Breast epithelium (tissue), 3 donors: Measurements from ENCODE around the gene MAP3K12.

ENCODE experiments used
- POLR2A ChIP-seq: fragments of 450-650 bp; IDR thresholded peaks from one replicate; pipeline ENCODE4 v1.6.1; 2016; ENCODE audit warnings: antibody characterized with exemption, mild to moderate bottlenecking, moderate library complexity
- POLR2AphosphoS5 ChIP-seq, 3 donors: sonication (generic); formaldehyde crosslinking; IDR thresholded peaks; one replicate each; pipeline ENCODE4 v1.6.1; 2017; ENCODE audit warnings: antibody characterized with exemption in 3 of 3
- TF ChIP-seq, protein P1 (sequence below), 3 donors: fragments of 450-650 bp; IDR thresholded peaks; one replicate each; pipeline ENCODE4 v1.5.1; 2016 to 2017; ENCODE audit warnings: antibody characterized with exemption in 3 of 3, mild to moderate bottlenecking in 3 of 3, moderate library complexity in 3 of 3

DNA sequence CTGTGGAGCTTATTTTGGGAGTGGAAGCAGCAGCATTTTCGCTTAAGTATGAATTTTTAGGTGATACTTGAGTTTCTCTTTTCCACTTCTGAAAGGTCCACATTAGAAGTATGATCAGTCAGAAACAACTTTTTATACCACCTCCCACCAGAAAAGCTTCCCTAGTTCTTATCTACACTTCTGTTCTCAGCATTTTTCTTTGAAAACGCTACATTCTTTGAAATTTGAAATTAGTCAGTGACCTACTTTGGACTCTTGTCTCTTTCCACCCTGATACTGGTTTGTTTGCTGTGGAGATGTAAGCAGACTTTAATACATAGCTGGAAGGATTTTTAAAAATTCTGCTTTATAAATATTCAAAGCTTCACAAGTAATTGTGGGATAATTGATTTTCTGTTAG, 25.2 kb downstream of the MAP3K12 start:
- TF ChIP-seq, protein P1, sequence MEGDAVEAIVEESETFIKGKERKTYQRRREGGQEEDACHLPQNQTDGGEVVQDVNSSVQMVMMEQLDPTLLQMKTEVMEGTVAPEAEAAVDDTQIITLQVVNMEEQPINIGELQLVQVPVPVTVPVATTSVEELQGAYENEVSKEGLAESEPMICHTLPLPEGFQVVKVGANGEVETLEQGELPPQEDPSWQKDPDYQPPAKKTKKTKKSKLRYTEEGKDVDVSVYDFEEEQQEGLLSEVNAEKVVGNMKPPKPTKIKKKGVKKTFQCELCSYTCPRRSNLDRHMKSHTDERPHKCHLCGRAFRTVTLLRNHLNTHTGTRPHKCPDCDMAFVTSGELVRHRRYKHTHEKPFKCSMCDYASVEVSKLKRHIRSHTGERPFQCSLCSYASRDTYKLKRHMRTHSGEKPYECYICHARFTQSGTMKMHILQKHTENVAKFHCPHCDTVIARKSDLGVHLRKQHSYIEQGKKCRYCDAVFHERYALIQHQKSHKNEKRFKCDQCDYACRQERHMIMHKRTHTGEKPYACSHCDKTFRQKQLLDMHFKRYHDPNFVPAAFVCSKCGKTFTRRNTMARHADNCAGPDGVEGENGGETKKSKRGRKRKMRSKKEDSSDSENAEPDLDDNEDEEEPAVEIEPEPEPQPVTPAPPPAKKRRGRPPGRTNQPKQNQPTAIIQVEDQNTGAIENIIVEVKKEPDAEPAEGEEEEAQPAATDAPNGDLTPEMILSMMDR (IDR thresholded peaks at IDR 0.05): no peak
- TF ChIP-seq POLR2AphosphoS5 (IDR thresholded peaks at IDR 0.05): no peak
- TF ChIP-seq POLR2A: no peak
